ENCODE measurements around the gene PIP4K2A.

The PIP4K2A gene

GRCh38 chr10:22666287-22667092 lies 47.9 kb downstream of the PIP4K2A start:
- no peak for DNase-seq (ENCODE audit: low read depth in 2 of 2)

GRCh38 chr10:22665329-22665728 lies 49.0 kb downstream of the PIP4K2A start:
- no peak for DNase-seq (ENCODE audit: low read depth in 2 of 2)

- no peak for DNase-seq (ENCODE audit: low read depth in 2 of 2)
Observed at GRCh38 chr10:22662733-22663330, 51.5 kb downstream of the PIP4K2A start.

- no peak for DNase-seq (ENCODE audit: low read depth in 2 of 2)
Observed at GRCh38 chr10:22659866-22660265, 54.5 kb downstream of the PIP4K2A start.

- no peak for DNase-seq (ENCODE audit: low read depth in 2 of 2)
Observed at GRCh38 chr10:22658745-22659410, 55.5 kb downstream of the PIP4K2A start.

GRCh38 chr10:22657566-22658225 lies 56.7 kb downstream of the PIP4K2A start:
- DNase-seq (ENCODE audit: low read depth in 2 of 2), result no peak

GRCh38 chr10:22657024-22657423 lies 57.4 kb downstream of the PIP4K2A start:
- DNase-seq (ENCODE audit: low read depth in 2 of 2), result no peak

GRCh38 chr10:22656036-22656435 lies 58.3 kb downstream of the PIP4K2A start:
- no peak for DNase-seq (ENCODE audit: low read depth in 2 of 2)

- no peak for DNase-seq (ENCODE audit: low read depth in 2 of 2)
Observed at GRCh38 chr10:22655312-22655981, 58.9 kb downstream of the PIP4K2A start.

- no peak for DNase-seq (ENCODE audit: low read depth in 2 of 2)
Observed at GRCh38 chr10:22652988-22653481, 61.3 kb downstream of the PIP4K2A start.

- peak in 1 of 2 donors; percentile 25 for DNase-seq (ENCODE audit: low read depth in 2 of 2)
Observed at GRCh38 chr10:22651276-22651980, 63.0 kb downstream of the PIP4K2A start.

- no peak for DNase-seq (ENCODE audit: low read depth in 2 of 2)
Observed at GRCh38 chr10:22649994-22650393, 64.4 kb downstream of the PIP4K2A start.

GRCh38 chr10:22649390-22649841 lies 65.0 kb downstream of the PIP4K2A start:
- DNase-seq (ENCODE audit: low read depth in 2 of 2), result peak in 1 of 2 donors; percentile 18

- DNase-seq (ENCODE audit: low read depth in 2 of 2), result no peak
Observed at GRCh38 chr10:22648547-22648961, 65.8 kb downstream of the PIP4K2A start.

- no peak for DNase-seq (ENCODE audit: low read depth in 2 of 2)
Observed at GRCh38 chr10:22647244-22647643, 67.1 kb downstream of the PIP4K2A start.

- no peak for DNase-seq (ENCODE audit: low read depth in 2 of 2)
Observed at GRCh38 chr10:22646388-22646853, 68.0 kb downstream of the PIP4K2A start.

GRCh38 chr10:22644222-22644621 lies 70.2 kb downstream of the PIP4K2A start:
- DNase-seq (ENCODE audit: low read depth in 2 of 2), result no peak

- no peak for DNase-seq (ENCODE audit: low read depth in 2 of 2)
Observed at GRCh38 chr10:22643775-22644174, 70.6 kb downstream of the PIP4K2A start.

- DNase-seq (ENCODE audit: low read depth in 2 of 2), result no peak
Observed at GRCh38 chr10:22643116-22643515, 71.3 kb downstream of the PIP4K2A start.

- DNase-seq (ENCODE audit: low read depth in 2 of 2), result no peak
Observed at GRCh38 chr10:22641743-22642142, 72.6 kb downstream of the PIP4K2A start.

- DNase-seq (ENCODE audit: low read depth in 2 of 2), result no peak
Observed at GRCh38 chr10:22640359-22640758, 74.0 kb downstream of the PIP4K2A start.
